Tibial artery (tissue), 4 donors: ENCODE data around the gene PRKD1.
A peak's percentile ranks its signal among the peaks of the same experiment; 100 is the strongest.

Source experiments
- DNase-seq, 2 donors: peaks; one replicate each; pipeline ENCODE4 v3.0.0-alpha.2; 2019
- H3K27ac ChIP-seq, 2 donors: fragments of 200-600 bp; sonication (generic) in 1 of 2; 1 replicate in 1 of 2; 2 replicates in 1 of 2; pipeline ENCODE4 v1.5.1; 2018 to 2019; ENCODE audit warnings: mild to moderate bottlenecking in 1 of 2
- H3K27me3 ChIP-seq, 2 donors: fragments of 200-600 bp; sonication (generic) in 1 of 2; one replicate each; pipeline versions ENCODE4 v1.5.1 to v1.6.0; 2016 to 2019
- H3K36me3 ChIP-seq, 3 donors: fragments of 200-600 bp; sonication (generic) in 2 of 3; one replicate each; pipeline ENCODE4 v1.5.1; 2016 to 2019; ENCODE audit warnings: mild to moderate bottlenecking in 2 of 3
- H3K4me1 ChIP-seq, 4 donors: fragments of 200-600 bp; sonication (generic) in 2 of 4; 1 replicate in 3 of 4; 2 replicates in 1 of 4; pipeline ENCODE4 v1.5.1; 2016 to 2019
- H3K4me3 ChIP-seq, 2 donors: fragments of 200-600 bp; sonication (generic) in 1 of 2; 1 replicate in 1 of 2; 2 replicates in 1 of 2; pipeline ENCODE4 v1.5.1; 2018 to 2019; ENCODE audit warnings: mild to moderate bottlenecking in 2 of 2
- H3K9me3 ChIP-seq, 3 donors: fragments of 200-600 bp; sonication (generic) in 1 of 3; one replicate each; pipeline ENCODE4 v1.5.1; 2016 to 2019
- intact Hi-C: fragments of 100-400 bp; cut with DNase I; formaldehyde crosslinking; loops from one replicate; pipeline ENCODE4 v1.15.0; 2023; ENCODE audit warnings: low total_unique reads
- TF ChIP-seq, protein P1 (sequence below), 2 experiments: fragments of 200-600 bp in 1 of 2; fragments of 450-650 bp in 1 of 2; IDR thresholded peaks; one replicate each; pipeline ENCODE4 v1.5.1; 2017 to 2019; ENCODE audit warnings: antibody characterized with exemption in 2 of 2, mild to moderate bottlenecking in 1 of 2, moderate library complexity in 1 of 2

Gene PRKD1

DNA sequence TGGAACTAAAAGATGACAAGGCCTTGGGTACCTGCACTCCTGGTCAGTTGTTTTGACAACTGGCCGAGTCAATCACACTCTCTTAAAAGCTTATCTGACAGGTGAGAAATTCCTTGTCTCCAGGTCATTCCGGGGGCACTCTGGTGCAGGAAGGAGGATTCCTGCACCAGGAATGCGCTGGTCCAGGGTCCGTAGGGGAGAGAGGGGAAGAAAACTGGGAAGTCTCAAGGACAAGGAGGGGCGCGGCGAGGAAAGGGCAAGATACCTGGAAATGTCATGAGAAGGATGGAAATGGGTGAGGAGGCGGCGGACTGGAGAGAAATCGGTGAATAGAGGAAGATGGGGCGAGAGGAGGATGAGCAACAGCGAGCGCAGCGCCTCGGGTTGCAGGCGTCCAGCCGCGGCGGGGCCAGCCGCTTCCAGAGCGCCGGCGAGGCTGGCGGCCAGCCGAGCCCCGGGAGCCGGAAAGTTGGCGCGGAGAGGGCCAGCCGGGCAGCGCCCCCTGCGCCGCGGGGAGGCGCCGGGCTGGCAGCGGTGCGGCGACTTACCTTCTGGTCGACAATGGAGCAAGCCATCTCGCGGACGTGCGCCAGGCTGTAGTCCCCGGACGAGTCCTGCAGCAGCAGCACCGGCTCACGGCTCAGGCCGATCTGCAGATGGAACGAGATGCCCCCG, 809 bp downstream of the PRKD1 start:
- Histone ChIP-seq H3K9me3 (no peaks in the 10 kb centered on the region), H3K36me3 (no peaks in the 10 kb centered on the region), H3K4me3 (peak overlapping the region; percentile 64 to 65), H3K27me3 (no peaks in the 10 kb centered on the region), H3K4me1 (peaks cover 3 to 55% (median 14%) of the 10 kb centered on the region in 4 donors), H3K27ac (peak overlapping the region; percentile 77 to 81)
- TF ChIP-seq, protein P1, sequence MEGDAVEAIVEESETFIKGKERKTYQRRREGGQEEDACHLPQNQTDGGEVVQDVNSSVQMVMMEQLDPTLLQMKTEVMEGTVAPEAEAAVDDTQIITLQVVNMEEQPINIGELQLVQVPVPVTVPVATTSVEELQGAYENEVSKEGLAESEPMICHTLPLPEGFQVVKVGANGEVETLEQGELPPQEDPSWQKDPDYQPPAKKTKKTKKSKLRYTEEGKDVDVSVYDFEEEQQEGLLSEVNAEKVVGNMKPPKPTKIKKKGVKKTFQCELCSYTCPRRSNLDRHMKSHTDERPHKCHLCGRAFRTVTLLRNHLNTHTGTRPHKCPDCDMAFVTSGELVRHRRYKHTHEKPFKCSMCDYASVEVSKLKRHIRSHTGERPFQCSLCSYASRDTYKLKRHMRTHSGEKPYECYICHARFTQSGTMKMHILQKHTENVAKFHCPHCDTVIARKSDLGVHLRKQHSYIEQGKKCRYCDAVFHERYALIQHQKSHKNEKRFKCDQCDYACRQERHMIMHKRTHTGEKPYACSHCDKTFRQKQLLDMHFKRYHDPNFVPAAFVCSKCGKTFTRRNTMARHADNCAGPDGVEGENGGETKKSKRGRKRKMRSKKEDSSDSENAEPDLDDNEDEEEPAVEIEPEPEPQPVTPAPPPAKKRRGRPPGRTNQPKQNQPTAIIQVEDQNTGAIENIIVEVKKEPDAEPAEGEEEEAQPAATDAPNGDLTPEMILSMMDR (IDR thresholded peaks at IDR 0.05): no peak
- peak; percentile 32 to 73 for DNase-seq
- intact Hi-C loops: loop anchor here (10.0 kb wide), 1 partner anchor 202 kb away; no protein-coding TSS in a partner anchor

DNA sequence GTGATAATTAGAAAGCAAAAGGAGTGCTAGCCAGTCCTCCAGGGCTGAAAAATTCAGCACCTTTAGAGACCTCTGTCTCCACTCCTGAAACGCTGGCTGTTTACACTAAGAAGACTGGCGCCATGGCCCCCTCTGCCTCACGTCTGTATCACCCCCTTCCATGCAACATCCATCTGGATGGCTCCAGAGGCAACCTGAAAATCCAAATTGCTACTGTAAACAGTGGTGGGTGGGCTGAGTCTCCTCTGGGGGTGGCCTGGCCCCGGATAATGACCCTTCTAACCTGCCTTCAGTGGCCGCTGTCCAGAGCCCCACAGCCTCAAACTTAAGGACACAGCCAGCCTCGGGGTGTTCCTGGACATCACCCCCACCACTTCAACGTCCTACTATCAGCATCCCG, 1.4 kb downstream of the PRKD1 start:
- no peaks in the 10 kb centered on the region for H3K36me3 ChIP-seq
- intact Hi-C loops: loop anchor here (10.0 kb wide), 1 partner anchor 201 kb away; no protein-coding TSS in a partner anchor
- peaks cover 3 to 58% (median 14%) of the 10 kb centered on the region in 4 donors for H3K4me1 ChIP-seq
- DNase-seq: no peak
- no peaks in the 10 kb centered on the region for H3K27me3 ChIP-seq
- TF ChIP-seq, protein P1 (IDR thresholded peaks at IDR 0.05): no peak
- H3K27ac ChIP-seq: peak overlapping the region; percentile 77 to 81
- H3K4me3 ChIP-seq: peak overlapping the region; percentile 64 to 65
- H3K9me3 ChIP-seq: no peaks in the 10 kb centered on the region

DNA sequence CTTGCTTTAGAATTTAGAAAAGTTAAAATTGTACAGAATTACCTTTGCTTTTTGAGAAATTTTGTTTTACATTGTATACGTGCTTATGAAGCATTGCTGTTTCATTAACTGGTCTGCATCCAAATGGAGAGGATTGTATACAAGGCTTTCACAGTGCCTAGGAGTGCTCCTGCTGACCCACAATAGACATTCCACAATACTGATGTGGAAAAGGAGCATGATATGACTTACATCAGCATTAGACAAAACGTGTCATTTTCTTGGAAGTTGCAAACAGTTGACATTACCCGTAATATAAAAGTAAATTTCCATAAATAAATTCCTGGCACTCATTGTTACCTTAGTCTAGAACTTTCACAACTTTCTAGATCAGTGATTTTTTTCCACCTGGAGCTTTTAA, 1.9 kb downstream of the PRKD1 start:
- peaks cover 3 to 58% (median 14%) of the 10 kb centered on the region in 4 donors for H3K4me1 ChIP-seq
- H3K4me3 ChIP-seq: peak overlapping the region; percentile 64 to 65
- TF ChIP-seq, protein P1 (IDR thresholded peaks at IDR 0.05): no peak
- DNase-seq: no peak
- intact Hi-C loops: loop anchor here (10.0 kb wide), 1 partner anchor 201 kb away; no protein-coding TSS in a partner anchor
- no peaks in the 10 kb centered on the region for H3K9me3 ChIP-seq
- no peaks in the 10 kb centered on the region for H3K27me3 ChIP-seq
- no peaks in the 10 kb centered on the region for H3K36me3 ChIP-seq
- H3K27ac ChIP-seq: peak overlapping the region in 1 of 2 donors; percentile 81

DNA sequence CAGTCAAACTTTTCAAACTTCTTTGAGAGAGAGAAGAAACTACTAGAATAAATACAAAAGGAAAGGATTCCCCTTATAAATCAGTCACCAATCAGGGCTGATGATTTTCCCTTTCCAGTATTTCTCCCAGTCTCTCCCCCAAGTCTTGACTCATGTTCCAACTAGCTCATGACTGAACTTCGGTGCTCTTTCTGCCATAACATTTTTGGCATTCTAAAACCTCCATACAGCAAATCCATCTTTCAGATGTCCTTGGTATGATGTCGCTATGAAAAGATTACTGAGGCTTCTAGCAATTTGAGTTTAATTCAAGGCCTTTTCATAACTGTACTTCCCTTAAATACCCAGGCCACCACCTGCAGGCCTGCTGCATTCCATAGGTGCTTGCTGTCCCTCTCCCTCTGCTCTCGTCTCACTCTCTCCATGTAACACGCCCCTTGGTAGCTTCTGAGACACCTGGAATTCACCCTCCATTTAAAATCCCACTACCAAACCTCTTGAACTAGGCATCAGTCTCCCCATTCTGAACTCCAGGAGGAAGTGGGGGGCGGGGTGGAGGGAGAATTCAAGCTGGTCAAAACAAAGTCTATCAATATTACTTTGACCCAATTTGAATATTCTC, 2.4 kb downstream of the PRKD1 start:
- H3K27ac ChIP-seq: peak overlapping the region in 1 of 2 donors; percentile 5
- intact Hi-C loops: loop anchor here (10.0 kb wide), 1 partner anchor 200 kb away; no protein-coding TSS in a partner anchor
- TF ChIP-seq, protein P1 (IDR thresholded peaks at IDR 0.05): no peak

DNA sequence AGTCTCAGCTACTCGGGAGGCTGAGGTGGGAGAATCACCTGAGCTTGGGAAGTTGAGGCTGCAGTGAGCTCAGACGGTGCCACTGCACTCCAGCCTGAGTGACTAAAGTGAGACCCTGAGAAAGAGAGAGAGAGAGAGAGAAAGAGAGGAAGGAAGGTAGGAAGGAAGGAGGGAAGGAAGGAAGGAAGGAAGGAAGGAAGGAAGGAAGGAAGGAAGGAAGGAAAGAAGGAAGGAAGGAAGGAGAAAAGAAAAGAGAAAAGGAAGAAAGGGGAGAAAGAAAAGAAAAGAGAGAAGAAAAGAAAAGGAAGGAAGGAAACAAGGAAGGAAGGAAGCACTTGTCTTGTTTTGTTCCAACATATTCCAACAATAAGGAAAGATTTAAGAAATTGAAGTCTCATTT, 7.8 kb downstream of the PRKD1 start:
- peaks cover 0 to 49% (median 3%) of the 10 kb centered on the region in 4 donors for H3K4me1 ChIP-seq
- no peak overlapping the region for H3K27ac ChIP-seq
- H3K9me3 ChIP-seq: no peaks in the 10 kb centered on the region
- TF ChIP-seq, protein P1 (IDR thresholded peaks at IDR 0.05): no peak
- intact Hi-C loops: loop anchor here (10.0 kb wide), 1 partner anchor 195 kb away; no protein-coding TSS in a partner anchor
- no peaks in the 10 kb centered on the region for H3K27me3 ChIP-seq
- no peak for DNase-seq
- no peaks in the 10 kb centered on the region for H3K36me3 ChIP-seq
- no peak overlapping the region for H3K4me3 ChIP-seq

More for the DNA sequence above, 2.4 kb downstream of the PRKD1 start:
- Histone ChIP-seq H3K4me1 (peaks cover 3 to 56% (median 14%) of the 10 kb centered on the region in 4 donors), H3K9me3 (no peaks in the 10 kb centered on the region), H3K36me3 (no peaks in the 10 kb centered on the region), H3K27me3 (no peaks in the 10 kb centered on the region), H3K4me3 (peak overlapping the region; percentile 64 to 65)
- DNase-seq: no peak
